ENCODE results near the gene LEKR1.

Gene LEKR1

DNA sequence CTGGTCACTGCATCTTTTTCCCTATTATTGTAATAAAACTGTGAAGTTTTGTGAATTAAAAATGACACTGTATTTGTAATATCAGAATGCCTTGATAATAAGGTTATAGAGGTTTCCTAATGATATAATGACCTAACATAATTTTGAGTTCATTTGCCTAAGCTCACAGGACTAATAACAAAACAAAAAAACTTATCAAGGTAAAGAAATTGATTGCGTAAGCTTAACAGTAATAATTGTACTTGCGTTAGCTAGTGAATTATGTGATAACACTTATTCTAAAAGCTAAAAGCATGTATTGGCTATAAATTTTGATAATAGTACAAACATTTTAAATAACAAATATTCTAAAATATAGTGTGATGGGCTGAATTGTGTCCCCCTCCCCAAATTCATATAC, 112.6 kb downstream of the LEKR1 start:
- TF ChIP-seq, protein P1, sequence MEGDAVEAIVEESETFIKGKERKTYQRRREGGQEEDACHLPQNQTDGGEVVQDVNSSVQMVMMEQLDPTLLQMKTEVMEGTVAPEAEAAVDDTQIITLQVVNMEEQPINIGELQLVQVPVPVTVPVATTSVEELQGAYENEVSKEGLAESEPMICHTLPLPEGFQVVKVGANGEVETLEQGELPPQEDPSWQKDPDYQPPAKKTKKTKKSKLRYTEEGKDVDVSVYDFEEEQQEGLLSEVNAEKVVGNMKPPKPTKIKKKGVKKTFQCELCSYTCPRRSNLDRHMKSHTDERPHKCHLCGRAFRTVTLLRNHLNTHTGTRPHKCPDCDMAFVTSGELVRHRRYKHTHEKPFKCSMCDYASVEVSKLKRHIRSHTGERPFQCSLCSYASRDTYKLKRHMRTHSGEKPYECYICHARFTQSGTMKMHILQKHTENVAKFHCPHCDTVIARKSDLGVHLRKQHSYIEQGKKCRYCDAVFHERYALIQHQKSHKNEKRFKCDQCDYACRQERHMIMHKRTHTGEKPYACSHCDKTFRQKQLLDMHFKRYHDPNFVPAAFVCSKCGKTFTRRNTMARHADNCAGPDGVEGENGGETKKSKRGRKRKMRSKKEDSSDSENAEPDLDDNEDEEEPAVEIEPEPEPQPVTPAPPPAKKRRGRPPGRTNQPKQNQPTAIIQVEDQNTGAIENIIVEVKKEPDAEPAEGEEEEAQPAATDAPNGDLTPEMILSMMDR (IDR thresholded peaks at IDR 0.05; ENCODE audit: low read depth, low read length) = no peak
- TF ChIP-seq EZH2phosphoT487 (IDR thresholded peaks at IDR 0.05; ENCODE audit: low read depth) = no peak
- Histone ChIP-seq H3K4me1 (ENCODE audit: low read length) (no peaks in the 10 kb centered on the region), H4K20me1 (ENCODE audit: insufficient read depth, low read length) (no peaks in the 10 kb centered on the region)

DNA sequence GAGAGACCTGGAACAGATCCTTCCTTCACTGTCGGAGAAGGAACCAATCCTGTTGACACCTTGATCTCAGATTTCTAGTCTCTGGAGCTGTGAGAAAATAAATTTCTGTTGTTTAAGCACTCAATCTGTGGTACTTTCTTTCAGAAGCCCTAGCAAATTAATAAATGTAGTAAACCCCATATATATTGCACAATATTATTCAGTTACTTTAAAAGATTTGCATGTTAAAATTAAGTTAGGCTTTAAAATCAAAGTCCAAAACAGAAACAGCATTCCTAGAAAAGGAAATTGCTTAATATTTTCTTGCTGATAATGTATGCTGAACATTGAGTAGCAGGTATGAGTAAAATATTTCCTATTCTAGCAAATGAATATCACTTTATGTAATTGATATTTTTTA, 113.2 kb downstream of the LEKR1 start:
- Histone ChIP-seq H3K4me3 (ENCODE audit: low read length) (no peak overlapping the region), H3K4me2 (ENCODE audit: low read length) (no peak overlapping the region), H2AFZ (ENCODE audit: low read depth, low read length) (no peak overlapping the region), H3K9me3 (ENCODE audit: insufficient read depth, low read length) (no peaks in the 10 kb centered on the region), H3K9ac (ENCODE audit: low read length) (no peak overlapping the region), H3K36me3 (replicated peaks; ENCODE audit: low read depth, low read length) (no peaks in the 10 kb centered on the region), H3K79me2 (ENCODE audit: low read length) (no peaks in the 10 kb centered on the region), H3K27ac (ENCODE audit: low read length) (no peak overlapping the region), H3K27me3 (ENCODE audit: low read depth, low read length) (no peaks in the 10 kb centered on the region), H4K20me1 (ENCODE audit: insufficient read depth, low read length) (no peaks in the 10 kb centered on the region), H3K4me1 (ENCODE audit: low read length) (no peaks in the 10 kb centered on the region)
- no peak for TF ChIP-seq EZH2phosphoT487 (IDR thresholded peaks at IDR 0.05; ENCODE audit: low read depth)
- TF ChIP-seq, protein P1 (IDR thresholded peaks at IDR 0.05; ENCODE audit: low read depth, low read length) = no peak

More for the DNA sequence above, 112.6 kb downstream of the LEKR1 start:
- no peak overlapping the region for H3K27ac ChIP-seq (ENCODE audit: low read length)
- no peak overlapping the region for H3K9ac ChIP-seq (ENCODE audit: low read length)
- no peaks in the 10 kb centered on the region for H3K79me2 ChIP-seq (ENCODE audit: low read length)
- H3K4me3 ChIP-seq (ENCODE audit: low read length) = no peak overlapping the region
- no peaks in the 10 kb centered on the region for H3K27me3 ChIP-seq (ENCODE audit: low read depth, low read length)
- no peaks in the 10 kb centered on the region for H3K9me3 ChIP-seq (ENCODE audit: insufficient read depth, low read length)
- H3K4me2 ChIP-seq (ENCODE audit: low read length) = no peak overlapping the region
- H2AFZ ChIP-seq (ENCODE audit: low read depth, low read length) = no peak overlapping the region
- no peaks in the 10 kb centered on the region for H3K36me3 ChIP-seq (replicated peaks; ENCODE audit: low read depth, low read length)

DNA sequence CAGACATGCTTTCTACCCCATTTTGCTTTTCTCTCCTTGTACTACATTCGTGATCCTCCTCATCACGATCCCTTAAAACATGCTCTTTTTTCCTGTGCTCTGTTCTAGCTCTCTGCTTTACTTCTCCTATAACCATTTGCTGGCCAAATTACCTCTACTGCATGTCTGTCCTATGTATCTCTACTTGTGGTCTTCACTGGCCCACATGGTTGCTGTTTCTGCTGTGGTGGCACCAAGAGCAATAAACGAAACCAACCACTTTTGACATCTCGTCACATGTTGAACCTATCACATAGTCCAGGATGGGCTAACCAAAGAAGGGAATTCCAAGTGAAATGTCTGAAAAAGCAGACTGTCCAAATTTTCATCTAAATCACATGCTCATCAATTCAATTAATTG, 115.2 kb downstream of the LEKR1 start:
- H3K36me3 ChIP-seq (replicated peaks; ENCODE audit: low read depth, low read length) = no peaks in the 10 kb centered on the region
- H3K4me2 ChIP-seq (ENCODE audit: low read length) = no peak overlapping the region
- H3K9me3 ChIP-seq (ENCODE audit: insufficient read depth, low read length) = no peaks in the 10 kb centered on the region
- H3K79me2 ChIP-seq (ENCODE audit: low read length) = no peaks in the 10 kb centered on the region
- H3K27me3 ChIP-seq (ENCODE audit: low read depth, low read length) = no peaks in the 10 kb centered on the region
- H3K27ac ChIP-seq (ENCODE audit: low read length) = no peak overlapping the region
- H3K4me3 ChIP-seq (ENCODE audit: low read length) = no peak overlapping the region
- no peak overlapping the region for H3K9ac ChIP-seq (ENCODE audit: low read length)
- H2AFZ ChIP-seq (ENCODE audit: low read depth, low read length) = no peak overlapping the region
- TF ChIP-seq, protein P1 (IDR thresholded peaks at IDR 0.05; ENCODE audit: low read depth, low read length) = no peak
- no peaks in the 10 kb centered on the region for H3K4me1 ChIP-seq (ENCODE audit: low read length)
- no peaks in the 10 kb centered on the region for H4K20me1 ChIP-seq (ENCODE audit: insufficient read depth, low read length)

DNA sequence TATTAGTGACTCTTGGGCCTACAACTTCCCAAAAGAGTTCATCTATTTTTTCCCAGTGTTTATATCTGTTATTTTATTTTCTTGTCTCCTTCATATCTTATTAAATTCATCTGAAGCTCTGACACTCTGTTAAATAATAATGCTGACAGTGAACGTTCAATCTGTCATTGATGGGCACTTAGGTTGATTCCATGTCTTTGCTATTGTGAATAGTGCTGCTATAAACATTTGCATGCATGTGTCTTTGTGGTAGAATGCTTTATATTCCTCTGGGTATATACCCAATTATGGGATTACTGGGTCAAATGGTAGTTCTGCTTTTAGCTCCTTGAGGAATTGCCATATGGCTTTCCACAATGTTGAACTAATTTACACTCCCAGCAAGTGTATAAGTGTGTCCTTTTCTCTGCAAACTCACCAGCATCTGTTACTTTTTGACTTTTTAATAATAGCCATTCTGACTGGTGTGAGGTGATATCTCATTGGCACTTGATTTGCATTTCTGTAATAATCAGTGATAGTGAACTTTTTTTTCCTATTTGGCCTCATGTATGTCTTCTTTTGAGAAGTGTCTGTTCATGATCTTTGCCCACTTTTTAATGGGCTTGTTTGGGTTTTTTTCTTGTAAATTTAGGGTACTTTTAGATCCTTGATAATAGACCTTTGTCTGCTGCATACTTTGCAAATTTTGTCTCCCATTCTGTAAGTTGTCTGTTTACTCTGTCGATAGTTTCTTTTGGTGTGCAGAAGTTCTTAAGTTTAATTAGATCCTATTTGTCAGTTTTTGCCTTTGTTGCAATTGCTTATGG, 122.5 kb downstream of the LEKR1 start:
- Histone ChIP-seq H3K4me3 (ENCODE audit: low read length) (no peak overlapping the region), H3K79me2 (ENCODE audit: low read length) (no peaks in the 10 kb centered on the region), H3K9me3 (ENCODE audit: insufficient read depth, low read length) (no peaks in the 10 kb centered on the region), H2AFZ (ENCODE audit: low read depth, low read length) (no peak overlapping the region), H3K36me3 (replicated peaks; ENCODE audit: low read depth, low read length) (no peaks in the 10 kb centered on the region), H3K27me3 (ENCODE audit: low read depth, low read length) (no peaks in the 10 kb centered on the region), H4K20me1 (ENCODE audit: insufficient read depth, low read length) (no peaks in the 10 kb centered on the region), H3K4me1 (ENCODE audit: low read length) (no peaks in the 10 kb centered on the region), H3K27ac (ENCODE audit: low read length) (no peak overlapping the region), H3K4me2 (ENCODE audit: low read length) (no peak overlapping the region), H3K9ac (ENCODE audit: low read length) (no peak overlapping the region)
- TF ChIP-seq, protein P1 (IDR thresholded peaks at IDR 0.05; ENCODE audit: low read depth, low read length) = no peak
- TF ChIP-seq EZH2phosphoT487 (IDR thresholded peaks at IDR 0.05; ENCODE audit: low read depth) = no peak

Measured in OCI-LY3 (cell line).